HCT116 (cell line): ENCODE results near the gene APIP.

Experiments used
- EZH2 ChIP-seq: fragments of 200-600 bp; sonication (generic); IDR thresholded peaks from 2 replicates; pipeline ENCODE4 v1.6.1; 2017; ENCODE audit warnings: antibody characterized with exemption, mixed run types
- EZH2phosphoT487 ChIP-seq: fragments of 200-600 bp; IDR thresholded peaks from 2 replicates; pipeline ENCODE4 v1.6.1; 2018; ENCODE audit warnings: antibody characterized with exemption, borderline replicate concordance
- FOSL1 ChIP-seq: IDR thresholded peaks from 2 replicates; pipeline ENCODE4 v1.6.1; 2012; ENCODE audit warnings: low read depth
- POLR2A ChIP-seq: IDR thresholded peaks from 2 replicates; pipeline ENCODE4 v1.7.0; 2011; ENCODE audit warnings: borderline replicate concordance; ENCODE audit not compliant: insufficient read depth, insufficient read length; ENCODE audit errors: extremely low read depth
- RAD21 ChIP-seq: IDR thresholded peaks from 2 replicates; pipeline ENCODE4 v1.6.1; 2012; ENCODE audit warnings: low read depth, mild to moderate bottlenecking
- SIN3A ChIP-seq: IDR thresholded peaks from 2 replicates; pipeline ENCODE4 v1.6.1; 2012; ENCODE audit warnings: low read depth
- YY1 ChIP-seq: IDR thresholded peaks from 2 replicates; pipeline ENCODE4 v1.6.1; 2011; ENCODE audit warnings: low read length, low read depth, moderate library complexity, mild to moderate bottlenecking; ENCODE audit not compliant: insufficient replicate concordance; ENCODE audit errors: extremely low read depth
- ZNF274 ChIP-seq: fragments of 200-500 bp; sonication (Bioruptor generic); IDR thresholded peaks from 2 replicates; pipeline ENCODE4 v1.6.1; 2014; ENCODE audit warnings: mild to moderate bottlenecking, low read depth, low read length, inconsistent platforms
- TF ChIP-seq, protein P1 (sequence below), 3 experiments: fragments of 200-600 bp in 1 of 3; sonication (generic) in 1 of 3; IDR thresholded peaks in 2 of 3; conservative IDR thresholded peaks in 1 of 3; 2 replicates each; pipeline ENCODE4 v1.5.1; 2012 to 2017; ENCODE audit warnings: low read depth in 2 of 3, low read length in 2 of 3, antibody characterized with exemption in 1 of 3, borderline replicate concordance in 1 of 3, control low read depth in 1 of 3, mild to moderate bottlenecking in 1 of 3, mixed read lengths in 1 of 3, mixed run types in 1 of 3, moderate library complexity in 1 of 3; ENCODE audit not compliant: insufficient read depth in 1 of 3
- TF ChIP-seq, protein P2 (sequence below): IDR thresholded peaks from 2 replicates; pipeline ENCODE4 v1.6.1; 2012

DNA sequence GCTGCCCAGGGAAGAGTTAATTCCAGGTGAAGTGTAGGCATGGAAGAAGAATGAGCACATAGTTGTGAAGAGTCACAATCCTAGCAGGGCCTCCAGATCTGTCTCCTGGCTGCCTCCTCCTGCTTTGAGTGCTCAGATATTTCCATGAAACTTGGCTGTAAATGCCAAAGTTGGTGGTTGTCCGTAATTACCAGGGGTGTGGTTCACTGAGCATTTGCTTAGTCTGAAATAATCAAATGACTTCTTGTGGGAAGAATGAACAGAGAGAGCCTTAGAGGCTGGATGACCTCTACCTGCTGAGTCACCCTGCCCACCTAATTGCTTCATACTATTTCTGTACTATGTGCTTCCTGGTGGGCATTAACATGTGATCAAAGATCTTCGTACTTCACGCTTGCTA lies 50.9 kb downstream of the APIP start:
- TF ChIP-seq, protein P1, sequence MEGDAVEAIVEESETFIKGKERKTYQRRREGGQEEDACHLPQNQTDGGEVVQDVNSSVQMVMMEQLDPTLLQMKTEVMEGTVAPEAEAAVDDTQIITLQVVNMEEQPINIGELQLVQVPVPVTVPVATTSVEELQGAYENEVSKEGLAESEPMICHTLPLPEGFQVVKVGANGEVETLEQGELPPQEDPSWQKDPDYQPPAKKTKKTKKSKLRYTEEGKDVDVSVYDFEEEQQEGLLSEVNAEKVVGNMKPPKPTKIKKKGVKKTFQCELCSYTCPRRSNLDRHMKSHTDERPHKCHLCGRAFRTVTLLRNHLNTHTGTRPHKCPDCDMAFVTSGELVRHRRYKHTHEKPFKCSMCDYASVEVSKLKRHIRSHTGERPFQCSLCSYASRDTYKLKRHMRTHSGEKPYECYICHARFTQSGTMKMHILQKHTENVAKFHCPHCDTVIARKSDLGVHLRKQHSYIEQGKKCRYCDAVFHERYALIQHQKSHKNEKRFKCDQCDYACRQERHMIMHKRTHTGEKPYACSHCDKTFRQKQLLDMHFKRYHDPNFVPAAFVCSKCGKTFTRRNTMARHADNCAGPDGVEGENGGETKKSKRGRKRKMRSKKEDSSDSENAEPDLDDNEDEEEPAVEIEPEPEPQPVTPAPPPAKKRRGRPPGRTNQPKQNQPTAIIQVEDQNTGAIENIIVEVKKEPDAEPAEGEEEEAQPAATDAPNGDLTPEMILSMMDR (IDR thresholded peaks at IDR 0.05 in 2 of 3, conservative IDR thresholded peaks at IDR 0.05 in 1 of 3; ENCODE audit: borderline replicate concordance in 1 of 3, insufficient read depth in 1 of 3, low read depth in 2 of 3, low read length in 2 of 3) = no peak
- TF ChIP-seq POLR2A (no peak), YY1 (no peak), FOSL1 (no peak), ZNF274 (no peak), EZH2 (no peak), EZH2phosphoT487 (no peak), SIN3A (no peak), RAD21 (no peak)
- TF ChIP-seq, protein P2, sequence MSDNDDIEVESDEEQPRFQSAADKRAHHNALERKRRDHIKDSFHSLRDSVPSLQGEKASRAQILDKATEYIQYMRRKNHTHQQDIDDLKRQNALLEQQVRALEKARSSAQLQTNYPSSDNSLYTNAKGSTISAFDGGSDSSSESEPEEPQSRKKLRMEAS = no peak
